Activated CD8-positive, alpha-beta memory T cell treated with anti-CD3 and anti-CD28 coated beads, Interleukin-2, amount 50 U/mL, for 24 hours (primary cell): ENCODE results near the gene RASGRP1.

Experiments used
- DNase-seq: peaks from one replicate; pipeline ENCODE4 v3.0.0-alpha.2; 2020; ENCODE audit errors: extremely low read depth

RASGRP1 gene

DNA sequence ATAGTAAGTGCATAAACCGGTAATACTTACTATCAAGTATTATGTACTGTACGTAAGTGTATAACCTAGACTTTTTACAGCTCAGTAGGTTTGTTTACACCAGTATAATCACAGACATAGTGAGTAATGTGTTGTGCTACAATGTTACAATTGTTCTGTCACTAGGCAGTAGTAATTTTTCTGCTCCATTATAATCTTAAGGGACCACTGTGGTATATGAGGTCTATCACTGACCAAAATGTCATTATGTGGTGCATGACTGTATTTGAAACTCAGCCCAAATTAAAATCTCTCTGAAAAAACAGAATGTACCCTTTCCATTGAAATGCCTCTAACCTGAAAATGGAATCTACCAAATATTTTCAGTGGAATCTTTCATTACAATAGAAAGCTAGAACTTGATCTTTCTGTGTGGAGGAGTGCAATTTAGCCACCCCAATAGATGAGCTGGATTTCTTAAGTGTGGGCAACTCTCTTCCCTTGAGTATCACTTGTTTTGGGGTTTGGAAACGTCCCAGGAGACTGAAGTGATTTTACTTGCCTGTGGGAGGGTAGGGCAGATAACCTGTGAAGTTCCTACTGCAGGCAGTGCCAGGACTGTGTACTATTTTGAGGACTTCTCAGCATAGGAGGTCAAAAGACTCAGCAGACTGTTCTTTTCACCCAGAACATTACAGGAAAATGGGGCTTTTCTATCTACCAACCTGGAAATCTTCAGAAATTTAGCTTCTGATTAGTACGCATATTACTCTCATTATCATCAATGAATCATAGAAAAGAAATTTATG lies 59.7 kb downstream of the RASGRP1 start:
- DNase-seq, result no peak

GRCh38 chr15:38503496-38503895 lies 61.1 kb downstream of the RASGRP1 start:
- no peak for DNase-seq

DNA sequence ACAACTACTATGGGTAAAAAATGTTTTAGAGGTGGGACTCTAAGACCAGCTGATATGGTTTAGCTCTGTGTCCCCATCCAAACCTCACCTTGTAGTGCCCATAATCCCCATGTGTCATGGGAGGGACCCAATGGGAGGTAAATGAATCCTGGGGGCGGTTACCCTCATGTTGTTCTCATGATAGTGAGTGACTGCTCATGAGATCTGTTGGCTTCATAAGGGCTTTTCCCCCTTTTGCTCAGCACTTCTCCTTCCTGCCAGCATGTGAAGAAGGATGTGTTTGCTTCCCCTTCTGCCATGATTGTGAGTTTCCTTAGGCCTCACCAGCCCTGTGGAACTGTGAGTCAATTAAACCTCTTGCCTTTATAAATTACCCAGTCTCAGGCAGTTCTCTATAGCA lies 65.0 kb downstream of the RASGRP1 start:
- DNase-seq, result no peak

DNA sequence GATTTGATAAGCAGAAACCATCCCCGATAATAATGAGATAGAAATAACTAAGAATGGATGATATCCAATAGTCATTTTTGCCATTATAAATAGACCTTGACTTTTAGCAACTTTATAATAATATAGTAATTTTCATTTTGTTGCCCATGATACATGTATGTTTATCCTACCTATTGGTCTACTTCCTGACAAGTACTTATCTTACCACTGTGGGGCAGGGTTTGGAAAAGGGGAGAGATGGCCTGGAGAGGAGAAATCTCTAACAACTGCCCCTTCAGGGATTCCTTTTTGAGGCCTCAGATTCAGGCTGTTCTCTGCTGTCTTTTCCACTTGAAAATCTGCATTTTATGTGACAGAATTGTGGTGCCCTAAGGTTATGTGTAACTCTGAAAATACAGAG lies 68.5 kb downstream of the RASGRP1 start:
- DNase-seq, result no peak

DNA sequence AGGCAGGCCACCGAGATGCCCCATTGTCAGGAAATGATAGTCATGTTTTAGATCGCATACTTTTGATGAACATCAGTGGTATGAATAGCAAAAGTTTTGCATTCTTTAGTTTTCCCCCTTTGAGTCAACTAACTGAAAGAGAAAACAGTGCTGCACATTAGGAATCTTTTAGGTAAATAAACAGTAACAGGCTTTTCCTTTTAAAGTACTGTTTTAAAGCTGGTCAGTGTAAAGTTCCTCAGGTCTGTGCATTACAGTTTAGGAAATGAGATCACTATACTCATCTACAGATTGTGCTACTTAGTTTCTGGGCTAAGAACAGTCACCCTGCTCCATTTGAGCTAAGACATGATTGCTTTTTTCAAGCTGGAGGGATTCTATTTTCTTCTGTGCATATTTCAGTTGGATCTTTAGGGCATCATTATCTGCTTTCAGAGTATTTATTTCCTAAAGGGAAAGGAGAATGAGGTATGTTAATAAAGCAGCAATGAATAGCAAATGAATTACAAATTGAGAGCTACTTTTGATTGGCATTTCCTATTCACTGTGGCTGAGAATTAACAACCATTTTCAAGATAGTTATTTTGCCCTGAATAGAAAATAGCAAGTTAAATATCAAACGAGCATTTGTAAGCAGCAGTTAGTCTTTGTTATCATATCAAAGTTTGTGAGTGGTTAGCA lies 74.2 kb downstream of the RASGRP1 start:
- DNase-seq, result no peak

- DNase-seq, result no peak
Measured at GRCh38 chr15:38487378-38487777, 77.2 kb downstream of the RASGRP1 start.

- DNase-seq, result no peak
Measured at GRCh38 chr15:38486936-38487335, 77.7 kb downstream of the RASGRP1 start.

DNA sequence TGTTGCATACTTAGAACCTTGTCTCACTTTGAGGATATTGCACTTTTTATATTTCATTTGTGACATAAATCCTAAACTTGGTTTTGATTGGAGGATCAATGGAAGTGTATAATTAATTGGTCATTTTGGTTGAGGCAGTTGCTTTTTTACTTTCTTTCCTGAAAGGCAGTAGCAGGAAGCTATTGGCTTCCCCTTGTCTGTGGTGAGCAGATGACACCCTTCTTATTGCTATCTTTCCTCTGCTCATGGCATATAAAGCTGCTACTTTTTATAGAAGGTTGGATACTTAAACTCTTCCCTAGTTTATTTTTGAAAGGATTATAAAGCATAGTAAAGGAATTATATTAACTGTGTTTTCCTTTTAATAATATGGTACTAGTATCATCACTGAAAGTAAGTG lies 82.0 kb downstream of the RASGRP1 start:
- no peak for DNase-seq

DNA sequence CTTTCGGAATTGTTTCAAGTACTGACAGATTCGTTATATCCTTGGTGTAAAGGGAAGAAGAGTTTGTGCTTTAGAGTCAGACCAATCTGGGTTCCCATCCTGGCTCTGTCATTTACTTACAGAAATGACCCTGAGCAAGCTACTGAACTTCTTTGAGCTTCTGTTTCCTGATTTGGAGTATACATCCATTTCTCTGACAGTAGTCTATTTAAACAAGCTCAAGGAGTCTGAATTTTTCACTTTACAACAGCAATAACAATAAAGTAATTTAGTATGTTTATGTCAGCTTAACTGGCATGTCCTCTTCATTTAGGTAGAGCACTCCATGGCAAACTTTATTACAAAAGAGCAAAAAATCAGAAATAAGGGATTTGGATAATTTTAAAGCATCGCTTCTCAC lies 82.9 kb downstream of the RASGRP1 start:
- DNase-seq, result no peak

DNA sequence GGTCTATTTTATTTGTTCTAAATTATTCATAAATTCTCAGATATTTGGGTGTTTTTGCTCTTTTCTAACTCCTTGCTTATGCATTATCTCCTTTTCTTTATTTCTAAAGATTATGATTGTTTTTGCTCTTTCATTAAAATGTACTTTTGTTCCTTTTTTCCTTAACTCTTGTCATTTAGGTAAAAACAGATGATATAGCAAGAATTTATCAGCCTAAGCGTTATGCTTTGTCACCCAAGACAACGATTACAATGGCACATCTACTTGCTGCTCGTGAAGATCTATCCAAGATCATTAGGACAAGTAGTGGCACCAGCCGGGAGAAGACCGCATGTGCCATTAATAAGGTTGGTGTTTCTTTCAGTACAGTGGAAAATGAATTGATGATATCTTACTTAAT lies 83.5 kb downstream of the RASGRP1 start:
- DNase-seq, result no peak

DNA sequence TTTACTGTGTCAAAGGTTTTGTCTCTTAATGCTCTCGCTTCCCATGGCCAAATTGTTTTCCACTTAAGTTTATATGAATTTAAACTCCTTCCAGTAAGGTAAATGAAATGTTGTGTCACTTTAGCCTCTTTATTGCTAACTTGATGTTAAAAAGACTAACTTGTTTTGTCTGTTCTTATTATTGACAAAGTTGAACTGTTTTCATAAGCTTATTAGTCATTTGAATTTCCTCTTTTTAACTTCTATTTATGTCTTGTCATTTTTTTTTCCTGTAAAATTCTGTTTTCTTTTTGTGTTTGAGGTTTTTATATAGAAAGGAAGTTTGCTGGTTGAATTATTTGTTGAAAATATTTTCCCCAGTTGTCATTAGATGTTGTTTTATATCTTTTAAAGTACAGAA lies 84.9 kb downstream of the RASGRP1 start:
- no peak for DNase-seq

DNA sequence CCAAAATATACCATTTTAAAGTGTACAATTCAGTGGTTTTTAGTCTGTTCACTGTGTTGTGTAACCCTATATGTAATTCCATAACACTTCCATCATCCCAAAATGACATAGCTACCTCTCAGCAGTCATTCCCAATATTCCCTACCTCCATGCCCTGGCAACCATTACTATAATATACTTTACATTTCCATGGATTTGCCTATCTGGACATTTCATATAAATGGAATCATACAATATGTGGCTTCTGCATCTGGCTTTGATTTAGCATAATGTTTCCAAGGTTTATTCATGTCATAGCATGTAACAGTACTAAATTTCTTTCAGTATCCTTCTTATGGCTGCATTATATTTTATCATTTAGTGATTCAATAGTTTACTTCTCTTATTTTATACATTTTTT lies 85.3 kb downstream of the RASGRP1 start:
- no peak for DNase-seq

DNA sequence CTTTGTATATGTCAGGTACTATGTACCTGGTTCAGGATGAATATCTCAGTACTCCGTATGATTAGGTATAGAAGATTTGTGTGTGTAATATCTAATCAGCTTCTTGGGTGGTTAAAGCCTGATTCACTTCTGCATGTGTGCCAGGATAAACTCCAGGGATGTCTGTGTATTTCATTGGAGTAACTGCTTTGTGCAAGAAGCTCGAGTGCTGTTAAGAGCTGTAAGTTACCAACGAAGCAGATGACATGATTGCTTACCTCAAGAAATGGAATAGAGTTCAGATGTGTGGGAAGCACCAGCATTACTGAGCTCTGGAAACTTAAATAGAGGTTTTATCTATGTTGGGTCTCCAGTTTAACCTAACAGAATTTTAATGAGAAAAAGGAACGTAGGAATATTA lies 87.0 kb downstream of the RASGRP1 start:
- no peak for DNase-seq

GRCh38 chr15:38476120-38476519 lies 88.5 kb downstream of the RASGRP1 start:
- DNase-seq, result no peak

GRCh38 chr15:38475361-38475760 lies 89.3 kb downstream of the RASGRP1 start:
- no peak for DNase-seq

DNA sequence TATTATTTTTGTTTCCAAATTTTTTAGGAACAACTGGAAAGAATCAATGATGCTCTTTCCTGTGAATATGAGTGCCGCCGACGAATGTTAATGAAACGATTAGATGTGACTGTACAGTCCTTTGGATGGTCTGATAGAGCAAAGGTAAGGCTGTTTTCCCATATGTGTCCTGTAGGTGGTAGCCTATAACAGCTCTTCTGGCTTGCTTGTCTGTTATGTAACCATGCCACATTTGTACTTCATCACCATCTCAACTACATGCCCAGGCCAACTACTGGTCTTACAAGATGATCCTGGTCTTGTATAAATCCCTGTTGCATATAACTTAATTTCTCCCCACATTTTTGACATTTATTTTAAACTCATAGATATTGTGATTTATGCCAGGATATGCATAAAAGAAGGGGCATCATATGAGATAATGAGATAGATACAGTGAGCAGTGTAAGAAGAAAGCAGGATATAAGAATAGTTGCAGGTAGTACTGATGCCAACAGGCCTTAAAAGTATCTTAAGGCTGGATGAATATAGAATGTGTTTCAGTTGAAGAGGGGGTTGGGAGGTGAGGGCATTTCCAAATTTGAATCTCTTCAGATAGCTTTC lies 90.4 kb downstream of the RASGRP1 start:
- no peak for DNase-seq

GRCh38 chr15:38471974-38472373 lies 92.6 kb downstream of the RASGRP1 start:
- no peak for DNase-seq

GRCh38 chr15:38470816-38471215 lies 93.8 kb downstream of the RASGRP1 start:
- DNase-seq, result no peak

DNA sequence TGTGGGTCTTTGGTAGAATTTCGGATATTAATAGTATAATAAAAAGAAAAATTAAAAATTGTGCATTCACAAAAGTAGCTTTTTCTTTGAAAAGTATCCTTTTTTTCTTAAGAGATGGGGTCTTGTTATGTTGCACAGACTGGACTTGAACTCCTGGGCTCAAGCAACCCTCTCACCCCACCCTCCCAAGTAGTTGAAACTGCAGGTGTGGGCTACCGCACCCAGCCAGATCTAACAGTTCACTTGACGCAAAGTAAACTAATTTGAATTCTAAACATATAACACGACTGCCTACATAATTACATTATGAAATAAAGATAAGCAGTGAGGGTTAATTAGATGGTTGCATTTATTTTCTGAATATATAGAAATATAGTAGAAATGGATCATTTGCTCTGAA lies 99.9 kb downstream of the RASGRP1 start:
- DNase-seq, result no peak

DNA sequence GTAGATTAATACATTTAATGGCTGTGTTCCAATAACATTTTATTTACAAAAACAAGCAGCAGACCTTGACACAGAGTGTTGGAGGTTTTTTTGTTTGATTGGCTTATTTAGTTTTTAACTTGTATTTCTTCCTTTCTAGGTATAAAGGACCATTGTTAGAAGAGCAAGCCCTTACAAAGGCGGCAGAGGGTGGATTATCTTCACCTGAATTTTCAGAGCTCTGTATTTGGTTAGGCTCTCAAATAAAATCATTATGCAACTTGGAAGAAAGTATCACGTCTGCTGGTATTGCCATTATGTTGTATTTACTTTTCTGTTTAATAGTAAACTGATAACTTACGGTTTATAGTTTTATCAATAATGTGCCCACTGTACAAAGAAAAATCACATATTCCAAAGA lies 100.7 kb downstream of the RASGRP1 start:
- no peak for DNase-seq

DNA sequence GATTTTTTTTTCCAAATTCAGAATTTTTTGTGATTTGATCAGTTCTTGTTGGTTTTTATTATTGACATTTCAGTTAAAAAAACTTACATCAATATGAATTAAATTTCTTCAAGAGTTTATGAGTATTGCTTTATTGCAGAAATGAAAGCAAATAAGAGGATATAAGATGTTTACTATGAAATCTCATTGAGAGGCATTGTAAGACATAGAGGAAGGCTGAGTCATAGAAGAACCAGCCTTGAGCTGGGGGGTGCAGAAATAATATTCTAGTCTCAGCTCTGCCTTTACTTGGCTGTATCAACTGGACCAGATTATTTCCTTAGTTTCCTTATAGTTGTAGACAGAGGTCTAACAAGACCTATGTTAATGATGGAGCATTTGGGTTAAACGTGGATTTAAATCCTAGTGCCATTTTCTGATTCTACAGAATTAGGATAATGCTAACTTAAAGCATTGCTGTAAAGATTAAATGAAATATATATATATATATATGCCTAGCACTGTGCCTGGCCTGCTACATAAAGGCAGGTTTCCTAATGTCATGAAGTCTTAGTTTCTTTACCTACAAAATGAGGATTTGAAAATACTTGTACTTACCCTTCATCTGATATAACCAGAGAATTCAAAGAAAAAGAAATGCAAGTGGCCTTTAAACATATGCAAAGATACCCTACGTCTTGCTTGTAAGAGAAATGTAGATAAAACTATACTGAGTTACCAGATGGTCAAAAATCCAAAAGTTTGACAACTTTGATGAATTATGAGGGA lies 103.4 kb downstream of the RASGRP1 start:
- DNase-seq, result no peak

DNA sequence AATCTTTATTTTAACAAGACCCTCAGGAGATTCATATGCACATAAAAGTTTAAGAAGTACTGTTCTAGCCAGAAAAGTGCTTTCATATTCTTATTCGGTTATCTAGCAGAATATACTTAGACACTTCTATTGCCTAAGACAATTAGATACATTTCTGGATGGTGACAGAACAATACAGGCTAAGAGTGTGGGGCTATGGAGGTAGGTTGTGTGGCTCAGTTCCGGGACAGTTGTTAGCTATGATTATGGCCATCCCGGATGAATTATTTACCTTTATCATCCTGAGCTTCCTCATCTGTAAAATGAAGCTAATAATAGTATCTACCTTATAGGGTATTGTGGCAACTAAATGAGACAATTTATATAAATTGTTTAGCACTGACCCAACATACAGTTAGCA lies 104.1 kb downstream of the RASGRP1 start:
- no peak for DNase-seq
